GM18511 (cell line): ENCODE results near the gene FBXO22.

Experiments used
- ATAC-seq: cut with Tn5 transposase; IDR thresholded peaks from one replicate; pipeline ENCODE4 v1.9.1; 2021; ENCODE audit warnings: mild to moderate bottlenecking, moderate library complexity; ENCODE audit not compliant: unreplicated experiment

FBXO22 gene

GRCh38 chr15:75918135-75918534 is 14.5 kb downstream of the FBXO22 start:
- ATAC-seq = no peak

GRCh38 chr15:75920079-75920478 is 16.4 kb downstream of the FBXO22 start:
- ATAC-seq = no peak

- ATAC-seq = no peak
Measured at GRCh38 chr15:75921732-75922703, 18.3 kb downstream of the FBXO22 start.

GRCh38 chr15:75923756-75924155 is 20.1 kb downstream of the FBXO22 start:
- no peak for ATAC-seq

GRCh38 chr15:75924576-75924975 is 20.9 kb downstream of the FBXO22 start:
- ATAC-seq = no peak

GRCh38 chr15:75925440-75925839 is 21.8 kb downstream of the FBXO22 start:
- ATAC-seq = no peak

- no peak for ATAC-seq
Measured at GRCh38 chr15:75926931-75927330, 23.3 kb downstream of the FBXO22 start.

GRCh38 chr15:75927601-75928000 is 23.9 kb downstream of the FBXO22 start:
- ATAC-seq = no peak

DNA sequence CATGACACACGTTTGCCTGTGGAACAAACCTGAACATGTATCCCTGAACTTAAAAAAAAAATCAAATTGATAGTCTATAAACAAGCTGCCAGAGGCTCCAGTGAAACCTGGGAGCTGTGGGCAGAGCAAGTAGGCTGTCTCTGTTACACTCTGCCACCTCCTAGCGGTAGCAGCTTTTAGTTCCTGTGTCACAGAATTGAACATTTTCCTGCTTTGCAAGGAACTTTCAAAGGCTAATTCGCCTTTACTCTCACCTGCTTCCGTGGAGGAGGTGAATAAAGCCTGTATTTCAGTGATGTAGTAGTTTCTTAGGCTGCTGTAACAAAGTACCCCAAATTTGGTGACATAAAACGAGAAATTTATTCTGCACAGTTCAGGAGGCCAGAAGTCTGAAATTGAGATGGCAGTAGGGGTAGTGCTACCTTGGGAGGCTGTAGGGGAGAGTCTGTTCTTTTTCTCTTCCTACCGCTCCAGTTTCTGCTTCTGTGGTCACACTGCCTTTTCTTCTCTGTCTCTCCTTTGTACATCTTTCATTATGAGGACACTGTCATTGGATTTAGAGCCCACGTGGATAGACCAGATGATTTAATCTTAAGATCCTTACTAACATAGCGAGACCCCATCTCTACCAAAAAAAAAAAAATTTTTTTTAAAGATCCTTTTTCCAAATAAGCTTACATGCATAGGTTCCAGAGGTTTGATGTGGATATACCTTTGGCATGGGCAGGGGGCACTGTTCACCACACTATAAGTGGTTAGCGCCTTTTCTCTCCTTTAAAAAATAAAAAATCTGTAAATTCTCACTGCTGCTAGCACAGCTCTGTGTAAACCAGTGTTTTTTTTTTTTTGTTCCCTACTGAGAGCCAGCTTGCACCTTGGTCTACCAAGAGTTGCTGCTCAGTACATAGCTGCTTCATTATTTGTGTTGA is 25.3 kb downstream of the FBXO22 start:
- no peak for ATAC-seq

GRCh38 chr15:75929799-75930565 is 26.3 kb downstream of the FBXO22 start:
- ATAC-seq = no peak

DNA sequence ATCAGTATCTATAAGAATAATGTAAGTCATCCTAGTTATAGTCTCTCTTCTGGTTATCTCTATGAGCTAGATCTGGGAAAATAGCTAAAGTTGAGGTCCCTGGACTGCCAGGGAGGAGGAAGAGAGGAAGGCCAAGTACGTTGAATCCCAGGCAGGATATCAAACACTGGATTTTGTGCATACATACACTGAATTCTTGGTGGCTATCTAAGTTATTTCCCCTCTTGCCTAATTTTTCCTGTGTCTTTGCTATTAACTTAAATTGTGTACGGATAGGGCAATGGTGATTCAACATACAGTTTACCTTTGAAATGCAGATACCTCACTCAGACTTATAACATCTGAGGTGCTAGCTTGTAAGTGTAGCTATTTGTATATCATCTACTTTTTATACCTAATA is 27.2 kb downstream of the FBXO22 start:
- ATAC-seq = no peak

GRCh38 chr15:75942464-75942863 is 38.8 kb downstream of the FBXO22 start:
- no peak for ATAC-seq

GRCh38 chr15:75943246-75943645 is 39.6 kb downstream of the FBXO22 start:
- ATAC-seq = no peak

- no peak for ATAC-seq
Measured at GRCh38 chr15:75943713-75944215, 40.1 kb downstream of the FBXO22 start.

DNA sequence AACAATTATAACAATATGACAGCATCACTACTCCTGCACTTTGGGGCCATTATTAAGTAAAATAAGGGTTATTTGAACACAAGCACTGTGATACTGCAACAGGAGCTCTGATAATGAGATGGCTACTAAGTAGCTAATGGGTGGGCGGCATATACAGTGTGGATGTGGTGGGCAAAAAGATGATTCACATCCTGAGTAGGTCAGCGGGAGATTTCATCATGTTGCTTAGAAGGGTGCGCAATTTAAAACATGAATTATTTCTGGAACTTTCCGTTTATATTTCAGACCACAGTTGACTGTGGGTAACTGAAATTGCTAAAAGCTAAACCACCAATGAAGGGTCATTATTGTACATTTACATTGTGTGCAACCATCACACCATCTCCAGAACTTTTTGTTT is 42.3 kb downstream of the FBXO22 start:
- no peak for ATAC-seq

GRCh38 chr15:75947092-75947491 is 43.4 kb downstream of the FBXO22 start:
- ATAC-seq = no peak

DNA sequence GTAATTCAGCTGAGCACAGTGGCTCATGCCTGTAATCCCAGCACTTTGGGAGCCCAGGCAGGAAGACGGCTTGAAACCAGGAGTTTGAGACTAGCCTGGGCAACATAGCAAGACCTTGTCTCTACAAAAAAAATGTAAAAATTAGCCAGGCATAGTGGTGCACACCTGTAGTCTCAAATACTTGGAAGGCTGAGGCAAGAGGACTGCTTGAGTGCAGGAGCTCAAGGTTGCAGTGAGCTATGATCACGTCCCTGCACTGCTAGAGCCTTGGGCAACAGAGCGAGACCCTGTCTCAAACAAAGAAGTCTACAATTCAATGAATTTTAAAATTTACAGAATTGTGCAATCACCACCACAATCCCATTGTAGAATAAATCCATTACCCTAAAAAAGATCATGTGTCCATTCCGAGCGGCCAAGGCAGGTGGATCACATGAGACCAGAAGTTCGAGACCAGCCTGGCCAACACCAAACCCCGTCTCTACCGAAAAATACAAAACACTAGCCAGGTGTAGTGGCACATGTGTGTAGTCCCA is 45.2 kb downstream of the FBXO22 start:
- ATAC-seq = no peak

DNA sequence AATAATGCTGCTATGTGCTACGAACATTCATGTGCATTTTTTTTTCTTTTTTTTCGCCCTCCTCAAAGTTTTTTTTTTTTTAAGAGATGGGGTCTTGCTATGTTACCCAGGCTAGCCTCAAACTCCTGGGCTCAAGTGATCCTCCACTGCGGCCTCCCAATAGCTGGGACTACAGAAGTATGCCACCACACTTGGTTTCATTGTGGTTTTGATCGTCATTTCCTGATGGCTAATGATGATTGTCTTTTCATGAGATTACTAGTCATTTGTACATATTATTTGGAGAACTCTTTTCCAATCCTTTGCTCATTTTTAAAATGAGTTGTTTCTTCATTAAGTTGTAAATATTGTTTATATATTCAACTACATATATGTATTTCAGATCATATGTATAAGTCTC is 48.8 kb downstream of the FBXO22 start:
- ATAC-seq = no peak

DNA sequence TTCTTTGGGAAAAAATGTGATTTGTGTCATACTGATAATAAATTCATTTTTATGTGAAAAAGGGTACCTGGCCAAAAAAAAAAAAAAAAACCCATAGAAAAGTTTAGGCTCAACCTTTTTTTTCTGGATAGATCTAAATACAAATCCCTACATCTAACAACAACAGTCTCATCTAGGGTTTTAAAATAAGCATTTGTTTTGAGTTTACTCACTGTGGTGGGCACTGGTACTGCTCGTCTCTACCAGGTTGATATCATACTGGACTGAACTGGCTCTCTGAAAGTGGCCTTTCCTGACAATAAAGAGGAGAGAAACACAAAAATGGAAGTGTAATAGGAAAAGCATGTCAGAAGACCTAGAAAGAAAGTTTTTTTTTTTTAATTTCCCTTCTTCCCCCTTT is 52.0 kb downstream of the FBXO22 start:
- no peak for ATAC-seq

- no peak for ATAC-seq
Measured at GRCh38 chr15:75961331-75961730, 57.7 kb downstream of the FBXO22 start.
